Measurements from ENCODE around the gene SFI1. TPM values are rescaled to one million over a fixed set of nuclear protein-coding genes. Genes with fewer than 3 reads are reported as not detected.

Gene SFI1
- total and polyA plus RNA-seq, 2 of the 4 experiments (the other 2 are of a cell fraction) = 9.9 to 12.0 TPM

DNA sequence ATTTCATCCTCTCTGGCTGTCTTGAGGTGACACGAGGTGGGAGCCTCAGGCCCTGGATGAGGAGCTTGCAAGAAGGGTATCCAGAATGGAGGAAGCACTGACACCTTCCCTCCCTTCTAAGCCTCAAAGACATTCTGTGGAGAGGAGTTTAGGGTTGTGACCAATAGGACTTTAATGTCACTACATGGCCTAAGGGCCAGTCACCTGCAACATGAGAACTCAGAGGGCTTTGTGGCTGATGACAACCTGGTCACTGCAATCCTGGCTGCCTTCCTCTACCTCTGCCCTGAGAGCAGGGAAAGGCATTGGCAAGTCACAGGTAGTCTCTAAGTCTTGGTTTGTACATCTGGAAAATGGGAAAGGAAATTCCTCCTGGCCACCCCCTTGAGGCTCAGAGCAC, 132.0 kb downstream of the SFI1 start:
- Histone ChIP-seq H4K5ac (ENCODE audit: low read depth, low read length) (no peak overlapping the region), H3K14ac (replicated peaks; ENCODE audit: low read depth, low read length) (no peak overlapping the region), H3K18ac (ENCODE audit: low read depth, low read length) (no peak overlapping the region), H3K4me3 (ENCODE audit: insufficient read depth, low read depth, low read length) (no peak overlapping the region), H2AK5ac (ENCODE audit: low read depth, low read length) (0 out of 2 replicates have a peak overlapping the region, but pooled peaks have one; percentile 1), H3K4me1 (ENCODE audit: control insufficient read depth, insufficient read depth, low read length) (peaks cover 27% of the 10 kb centered on the region), H3K9me1 (ENCODE audit: insufficient read depth, low read length) (peaks cover 29% of the 10 kb centered on the region), H4K91ac (ENCODE audit: insufficient read depth, low read depth, low read length) (no peak overlapping the region), H2BK15ac (ENCODE audit: low read depth, low read length) (no peak overlapping the region), H3K4me2 (ENCODE audit: low read depth, low read length) (no peak overlapping the region), H3K23ac (ENCODE audit: low read depth, low read length) (peak overlapping the region; percentile 42; the same call in 1 of the 2 replicates), H3K56ac (ENCODE audit: extremely low read depth, insufficient read depth, low read length) (no peak overlapping the region), H2AFZ (replicated peaks; ENCODE audit: low read length, poor library complexity) (no peak overlapping the region), H3K36me3 (ENCODE audit: control insufficient read depth, insufficient read depth, low read length) (peaks cover 17% of the 10 kb centered on the region), H2BK120ac (ENCODE audit: low read depth, low read length) (no peak overlapping the region), H2AK9ac (replicated peaks; ENCODE audit: low read depth, low read length, poor library complexity) (no peak overlapping the region), H2BK5ac (ENCODE audit: low read depth, low read length, poor library complexity, severe bottlenecking) (no peak overlapping the region), H2BK20ac (ENCODE audit: low read depth, low read length) (no peak overlapping the region), H3K4ac (ENCODE audit: low read depth, low read length) (no peak overlapping the region), H4K20me1 (ENCODE audit: insufficient read depth, low read length) (peaks cover 77% of the 10 kb centered on the region), H3K9ac (ENCODE audit: low read depth, low read length) (no peak overlapping the region), H3K27ac (ENCODE audit: insufficient read depth, low read length) (no peak overlapping the region), H4K8ac (ENCODE audit: low read depth in 2 of 2, low read length in 2 of 2) (no peak overlapping the region), H3K27me3 (ENCODE audit: control insufficient read depth, insufficient read depth, low read length) (no peaks in the 10 kb centered on the region), H3K9me3 (ENCODE audit: control insufficient read depth, insufficient read depth, low read length) (no peaks in the 10 kb centered on the region), H3K79me1 (ENCODE audit: low read depth in 1 of 2, low read length in 2 of 2) (peaks cover 42 to 93% of the 10 kb centered on the region in 2 experiments)
- ATAC-seq (ENCODE audit: low read depth) (no peak), DNase-seq (no peak)
- no peak for TF ChIP-seq MAZ (IDR thresholded peaks at IDR 0.05; ENCODE audit: borderline replicate concordance, low read depth, low read length)
- no peak for TF ChIP-seq RAD21 (IDR thresholded peaks at IDR 0.05; ENCODE audit: low read length)
- TF ChIP-seq, protein P1, sequence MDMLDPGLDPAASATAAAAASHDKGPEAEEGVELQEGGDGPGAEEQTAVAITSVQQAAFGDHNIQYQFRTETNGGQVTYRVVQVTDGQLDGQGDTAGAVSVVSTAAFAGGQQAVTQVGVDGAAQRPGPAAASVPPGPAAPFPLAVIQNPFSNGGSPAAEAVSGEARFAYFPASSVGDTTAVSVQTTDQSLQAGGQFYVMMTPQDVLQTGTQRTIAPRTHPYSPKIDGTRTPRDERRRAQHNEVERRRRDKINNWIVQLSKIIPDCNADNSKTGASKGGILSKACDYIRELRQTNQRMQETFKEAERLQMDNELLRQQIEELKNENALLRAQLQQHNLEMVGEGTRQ (IDR thresholded peaks at IDR 0.05; ENCODE audit: low read depth, low read length) = no peak
- TF ChIP-seq FOS (IDR thresholded peaks at IDR 0.05; ENCODE audit: low read depth, low read length) = no peak
- POLR2A ChIA-PET (ENCODE audit: unreplicated experiment) = no interaction called here
- CTCF ChIA-PET = no interaction called here
- dilution Hi-C loops (cut with HindIII; ENCODE audit: low sequenced_read_pairs, unreplicated experiment) (no loop called here), in situ Hi-C loops (cut with MboI; ENCODE audit: low sequenced_read_pairs) (no loop called here), intact Hi-C loops (cut with micrococcal nuclease) (no loop called here)
- WGBS, 2 experiments (ENCODE audit: extremely low coverage in 2 of 2, insufficient read length in 1 of 2) = no CpG with 5 or more reads among the region's 1 CpG
- BruUV-seq (replicated peaks) = no TSS peak

Data from IMR-90 (cell line).